Liver (tissue), 9 donors: ENCODE measurements around the gene NIM1K. TPM values are rescaled to one million over a fixed set of nuclear protein-coding genes. Genes with fewer than 3 reads are reported as not detected.

Experiments
- DNase-seq: peaks from one replicate; pipeline ENCODE4 v3.0.0-alpha.2; 2017; ENCODE audit warnings: low spot score
- H3K27ac ChIP-seq, 2 donors: one replicate each; pipeline ENCODE4 v1.7.0; 2013; ENCODE audit warnings: inconsistent platforms in 2 of 2, low read length in 2 of 2, control low read depth in 1 of 2, low read depth in 1 of 2, mild to moderate bottlenecking in 1 of 2
- H3K27me3 ChIP-seq, 4 donors: one replicate each; pipeline versions ENCODE4 v1.6.1 to v1.7.0; 2013; ENCODE audit warnings: low read length in 3 of 4, inconsistent platforms in 1 of 4, mild to moderate bottlenecking in 1 of 4, moderate library complexity in 1 of 4; ENCODE audit not compliant: control insufficient read depth in 4 of 4, insufficient read depth in 4 of 4
- H3K36me3 ChIP-seq, 4 donors: one replicate each; pipeline versions ENCODE4 v1.6.1 to v1.7.0; 2013; ENCODE audit warnings: low read length in 3 of 4, mild to moderate bottlenecking in 3 of 4, low read depth in 1 of 4, moderate library complexity in 1 of 4; ENCODE audit not compliant: control insufficient read depth in 4 of 4, insufficient read depth in 3 of 4
- H3K4me1 ChIP-seq, 4 donors: one replicate each; pipeline versions ENCODE4 v1.6.1 to v1.7.0; 2013; ENCODE audit warnings: low read length in 3 of 4, mild to moderate bottlenecking in 3 of 4, moderate library complexity in 1 of 4; ENCODE audit not compliant: control insufficient read depth in 4 of 4, insufficient read depth in 4 of 4
- H3K4me3 ChIP-seq, 3 donors: one replicate each; pipeline versions ENCODE4 v1.6.1 to v1.7.0; 2013; ENCODE audit warnings: low read length in 3 of 3, control low read depth in 1 of 3, low read depth in 1 of 3, mild to moderate bottlenecking in 1 of 3
- H3K9ac ChIP-seq, 2 donors: one replicate each; pipeline ENCODE4 v1.7.0; 2013; ENCODE audit warnings: low read length in 2 of 2, mild to moderate bottlenecking in 2 of 2, moderate library complexity in 2 of 2, control low read depth in 1 of 2, low read depth in 1 of 2
- H3K9me3 ChIP-seq, 4 donors: one replicate each; pipeline versions ENCODE4 v1.6.1 to v1.7.0; 2013; ENCODE audit warnings: low read length in 3 of 4; ENCODE audit not compliant: control insufficient read depth in 4 of 4
- EGR1 ChIP-seq, 2 donors: IDR thresholded peaks; 2 replicates each; pipeline ENCODE4 v1.6.1; 2016 to 2018; ENCODE audit warnings: antibody characterized with exemption in 2 of 2, low read depth in 2 of 2
- FOXA1 ChIP-seq: IDR thresholded peaks from 2 replicates; pipeline ENCODE4 v1.6.1; 2016; ENCODE audit warnings: antibody characterized with exemption
- FOXA2 ChIP-seq: IDR thresholded peaks from 2 replicates; pipeline ENCODE4 v1.6.1; 2016; ENCODE audit warnings: antibody characterized with exemption
- GABPA ChIP-seq, 2 donors: IDR thresholded peaks in 1 of 2; conservative IDR thresholded peaks in 1 of 2; 2 replicates each; pipeline ENCODE4 v1.6.1; 2016; ENCODE audit warnings: antibody characterized with exemption in 2 of 2, mild to moderate bottlenecking in 1 of 2, moderate library complexity in 1 of 2
- HNF4A ChIP-seq, 2 donors: conservative IDR thresholded peaks; 2 replicates each; pipeline ENCODE4 v1.6.1; 2016; ENCODE audit warnings: antibody characterized with exemption in 2 of 2, mild to moderate bottlenecking in 2 of 2
- HNF4G ChIP-seq: IDR thresholded peaks from 2 replicates; pipeline ENCODE4 v1.6.1; 2016; ENCODE audit warnings: antibody characterized with exemption
- JUND ChIP-seq, 2 donors: IDR thresholded peaks; 2 replicates each; pipeline ENCODE4 v1.6.1; 2016; ENCODE audit warnings: antibody characterized with exemption in 2 of 2
- MAX ChIP-seq: IDR thresholded peaks from 2 replicates; pipeline ENCODE4 v1.6.1; 2016; ENCODE audit warnings: antibody characterized with exemption
- NR2F2 ChIP-seq: IDR thresholded peaks from 2 replicates; pipeline ENCODE4 v1.6.1; 2016; ENCODE audit warnings: antibody characterized with exemption
- RAD21 ChIP-seq, 2 donors: IDR thresholded peaks; 2 replicates each; pipeline ENCODE4 v1.6.1; 2016; ENCODE audit warnings: antibody characterized with exemption in 2 of 2, mild to moderate bottlenecking in 2 of 2
- REST ChIP-seq: IDR thresholded peaks from 2 replicates; pipeline ENCODE4 v1.6.1; 2016; ENCODE audit warnings: antibody characterized with exemption, mild to moderate bottlenecking
- RXRA ChIP-seq, 2 donors: IDR thresholded peaks; 2 replicates each; pipeline ENCODE4 v1.6.1; 2017 to 2018; ENCODE audit warnings: antibody characterized with exemption in 2 of 2, mild to moderate bottlenecking in 1 of 2
- TAF1 ChIP-seq: conservative IDR thresholded peaks from 2 replicates; pipeline ENCODE4 v1.6.1; 2016; ENCODE audit warnings: antibody characterized with exemption, mild to moderate bottlenecking
- YY1 ChIP-seq: IDR thresholded peaks from 2 replicates; pipeline ENCODE4 v1.6.1; 2016; ENCODE audit warnings: antibody characterized with exemption, mild to moderate bottlenecking
- WGBS: extraction: QIAGEN DNeasy Blood & Tissue Kit; methylation state at CpG from one replicate; pipeline ENCODE4 v1.1.7; 2013; 5-methylcytosine and 5-hydroxymethylcytosine counted together
- polyA plus RNA-seq, 2 donors: library from polyadenylated mRNA; stranded (reverse) in 1 of 2; unstranded in 1 of 2; fragments of 200-250 nt in 1 of 2; fragments of >200 nt in 1 of 2; fragmentation: Nextera tagmentation in 1 of 2; extraction: Ambion mirVana in 1 of 2; gene quantifications; one replicate each; pipeline versions ENCODE4 v1.2.1 to v1.2.3, GENCODE V29; 2013 to 2015
- total RNA-seq, 2 donors: library from RNA; depleted of rRNA; stranded (reverse); fragments of >200 nt; gene quantifications; one replicate each; pipeline ENCODE4 v1.2.3, GENCODE V29; 2014
- TF ChIP-seq, protein P1 (sequence below): fragments of 150-350 bp; IDR thresholded peaks from 2 replicates; pipeline ENCODE4 v1.5.1; 2017; ENCODE audit warnings: improper control_type of control experiment, low read depth, low read length; ENCODE audit not compliant: missing input control
- donor health status: healthy.
- donor health status: healthy.
- donor health status: healthy.
- donor health status: healthy.
- donor health status: healthy.

Gene NIM1K
- total and polyA plus RNA-seq, 4 donors: 0.07 to 0.15 TPM; not detected in 2

- no peaks in the 10 kb centered on the region for H3K9me3 ChIP-seq
- no peaks in the 10 kb centered on the region for H3K36me3 ChIP-seq
- no peak overlapping the region for H3K27ac ChIP-seq
- no peak overlapping the region for H3K9ac ChIP-seq
- DNase-seq: no peak
- TF ChIP-seq NR2F2: no peak
- no peak for TF ChIP-seq YY1
- TF ChIP-seq MAX: no peak
- no peak for TF ChIP-seq JUND (IDR thresholded peaks at IDR 0.05)
- no peak for TF ChIP-seq RAD21 (IDR thresholded peaks at IDR 0.05)
- no peak for TF ChIP-seq REST
- no peak for TF ChIP-seq GABPA (IDR thresholded peaks at IDR 0.05 in 1 of 2, conservative IDR thresholded peaks at IDR 0.05 in 1 of 2)
- H3K27me3 ChIP-seq: no peaks in the 10 kb centered on the region
- WGBS: 13% methylated on average over 1 of the region's 1 CpG
- no peak overlapping the region for H3K4me3 ChIP-seq
- H3K4me1 ChIP-seq: no peaks in the 10 kb centered on the region
These were observed 16.6 kb downstream of the NIM1K start for GRCh38 chr5:43208658-43209057.

DNA sequence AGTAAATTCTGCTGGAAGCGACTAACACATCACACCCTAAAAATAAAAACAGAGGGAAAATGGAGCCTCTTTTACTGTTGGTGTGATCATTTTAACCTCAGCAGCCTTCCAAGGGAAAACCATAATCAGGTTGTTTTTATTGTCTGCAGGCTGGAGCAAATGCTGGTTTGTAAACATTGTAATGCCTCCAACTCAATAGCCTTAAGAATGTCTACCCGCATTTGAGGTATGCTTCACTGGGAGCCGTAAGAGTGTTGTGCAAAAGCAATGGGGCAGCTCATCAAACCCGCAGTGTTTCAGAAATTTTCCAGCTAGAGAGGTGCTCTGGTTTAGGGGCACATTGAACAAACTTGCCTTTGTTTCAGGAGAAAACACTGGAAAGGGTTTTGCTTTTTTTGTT is 17.0 kb downstream of the NIM1K start:
- Histone ChIP-seq H3K9me3 (no peaks in the 10 kb centered on the region), H3K9ac (no peak overlapping the region), H3K27me3 (no peaks in the 10 kb centered on the region), H3K27ac (no peak overlapping the region), H3K4me1 (no peaks in the 10 kb centered on the region), H3K4me3 (no peak overlapping the region), H3K36me3 (no peaks in the 10 kb centered on the region)
- no peak for DNase-seq
- WGBS: 70% methylated on average over 4 of the region's 4 CpGs
- TF ChIP-seq RAD21 (IDR thresholded peaks at IDR 0.05): no peak
- no peak for TF ChIP-seq JUND (IDR thresholded peaks at IDR 0.05)

GRCh38 chr5:43209833-43210232 is 17.8 kb downstream of the NIM1K start:
- DNase-seq: no peak
- H3K9ac ChIP-seq: no peak overlapping the region
- 83% methylated on average over 5 of the region's 5 CpGs for WGBS
- H3K9me3 ChIP-seq: no peaks in the 10 kb centered on the region
- no peaks in the 10 kb centered on the region for H3K4me1 ChIP-seq
- H3K27ac ChIP-seq: no peak overlapping the region
- H3K4me3 ChIP-seq: no peak overlapping the region
- no peak for TF ChIP-seq REST
- TF ChIP-seq FOXA1: no peak
- no peak for TF ChIP-seq HNF4G
- TF ChIP-seq TAF1: no peak
- TF ChIP-seq FOXA2: no peak
- no peak for TF ChIP-seq GABPA (IDR thresholded peaks at IDR 0.05 in 1 of 2, conservative IDR thresholded peaks at IDR 0.05 in 1 of 2)
- no peak for TF ChIP-seq HNF4A (conservative IDR thresholded peaks at IDR 0.05)
- TF ChIP-seq RXRA (IDR thresholded peaks at IDR 0.05): no peak
- no peak for TF ChIP-seq EGR1 (IDR thresholded peaks at IDR 0.05; ENCODE audit: low read depth in 2 of 2)
- TF ChIP-seq, protein P1, sequence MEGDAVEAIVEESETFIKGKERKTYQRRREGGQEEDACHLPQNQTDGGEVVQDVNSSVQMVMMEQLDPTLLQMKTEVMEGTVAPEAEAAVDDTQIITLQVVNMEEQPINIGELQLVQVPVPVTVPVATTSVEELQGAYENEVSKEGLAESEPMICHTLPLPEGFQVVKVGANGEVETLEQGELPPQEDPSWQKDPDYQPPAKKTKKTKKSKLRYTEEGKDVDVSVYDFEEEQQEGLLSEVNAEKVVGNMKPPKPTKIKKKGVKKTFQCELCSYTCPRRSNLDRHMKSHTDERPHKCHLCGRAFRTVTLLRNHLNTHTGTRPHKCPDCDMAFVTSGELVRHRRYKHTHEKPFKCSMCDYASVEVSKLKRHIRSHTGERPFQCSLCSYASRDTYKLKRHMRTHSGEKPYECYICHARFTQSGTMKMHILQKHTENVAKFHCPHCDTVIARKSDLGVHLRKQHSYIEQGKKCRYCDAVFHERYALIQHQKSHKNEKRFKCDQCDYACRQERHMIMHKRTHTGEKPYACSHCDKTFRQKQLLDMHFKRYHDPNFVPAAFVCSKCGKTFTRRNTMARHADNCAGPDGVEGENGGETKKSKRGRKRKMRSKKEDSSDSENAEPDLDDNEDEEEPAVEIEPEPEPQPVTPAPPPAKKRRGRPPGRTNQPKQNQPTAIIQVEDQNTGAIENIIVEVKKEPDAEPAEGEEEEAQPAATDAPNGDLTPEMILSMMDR: no peak
- no peak for TF ChIP-seq JUND (IDR thresholded peaks at IDR 0.05)
- no peaks in the 10 kb centered on the region for H3K36me3 ChIP-seq
- H3K27me3 ChIP-seq: no peaks in the 10 kb centered on the region
